VCaP (cell line): ENCODE measurements around the gene PNMA8C.

Experiments
- H3K27ac ChIP-seq: fragments of 450-650 bp; 2 replicates; pipeline ENCODE4 v1.5.1; 2017
- CTCF ChIP-seq: fragments of 450-650 bp; conservative IDR thresholded peaks from 2 replicates; pipeline ENCODE4 v1.5.1; 2017; ENCODE audit warnings: mild to moderate bottlenecking, moderate library complexity

PNMA8C gene

GRCh38 chr19:46413262-46414031, 15.3 kb downstream of the PNMA8C start, which contains the start of gene CCDC8:
Gene CCDC8, minus strand, starts transcription at chr19:46413564. Its CDS starts 754 bp downstream, at chr19:46412810.
- TF ChIP-seq CTCF, result no peak
- no peak within 1 kb of the TSS for H3K27ac ChIP-seq

- TF ChIP-seq CTCF, result no peak
- no peak overlapping the region for H3K27ac ChIP-seq
Measured at GRCh38 chr19:46412650-46413261, 16.0 kb downstream of the PNMA8C start.

- TF ChIP-seq CTCF, result no peak
- no peak overlapping the region for H3K27ac ChIP-seq
Measured at GRCh38 chr19:46411925-46412649, 16.6 kb downstream of the PNMA8C start.

GRCh38 chr19:46411088-46411924, 17.4 kb downstream of the PNMA8C start:
- H3K27ac ChIP-seq, result no peak overlapping the region
- TF ChIP-seq CTCF, result no peak

- H3K27ac ChIP-seq, result no peak overlapping the region
- TF ChIP-seq CTCF, result no peak
Measured at GRCh38 chr19:46410205-46411087, 18.3 kb downstream of the PNMA8C start.

GRCh38 chr19:46409191-46409590, 19.5 kb downstream of the PNMA8C start:
- no peak overlapping the region for H3K27ac ChIP-seq
- no peak for TF ChIP-seq CTCF
